Measurements from ENCODE around the gene CBLL1.

GRCh38 chr7:107785170-107785569 lies 41.2 kb downstream of the CBLL1 start:
- TF ChIP-seq, protein P1, sequence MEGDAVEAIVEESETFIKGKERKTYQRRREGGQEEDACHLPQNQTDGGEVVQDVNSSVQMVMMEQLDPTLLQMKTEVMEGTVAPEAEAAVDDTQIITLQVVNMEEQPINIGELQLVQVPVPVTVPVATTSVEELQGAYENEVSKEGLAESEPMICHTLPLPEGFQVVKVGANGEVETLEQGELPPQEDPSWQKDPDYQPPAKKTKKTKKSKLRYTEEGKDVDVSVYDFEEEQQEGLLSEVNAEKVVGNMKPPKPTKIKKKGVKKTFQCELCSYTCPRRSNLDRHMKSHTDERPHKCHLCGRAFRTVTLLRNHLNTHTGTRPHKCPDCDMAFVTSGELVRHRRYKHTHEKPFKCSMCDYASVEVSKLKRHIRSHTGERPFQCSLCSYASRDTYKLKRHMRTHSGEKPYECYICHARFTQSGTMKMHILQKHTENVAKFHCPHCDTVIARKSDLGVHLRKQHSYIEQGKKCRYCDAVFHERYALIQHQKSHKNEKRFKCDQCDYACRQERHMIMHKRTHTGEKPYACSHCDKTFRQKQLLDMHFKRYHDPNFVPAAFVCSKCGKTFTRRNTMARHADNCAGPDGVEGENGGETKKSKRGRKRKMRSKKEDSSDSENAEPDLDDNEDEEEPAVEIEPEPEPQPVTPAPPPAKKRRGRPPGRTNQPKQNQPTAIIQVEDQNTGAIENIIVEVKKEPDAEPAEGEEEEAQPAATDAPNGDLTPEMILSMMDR (IDR thresholded peaks at IDR 0.05) = no peak
- TF ChIP-seq POLR2A (IDR thresholded peaks at IDR 0.05) = no peak
